ENCODE data around the gene BRPF3. TPM values are rescaled to one million over a fixed set of nuclear protein-coding genes. Genes with fewer than 3 reads are reported as not detected.

BRPF3 gene
- total RNA-seq, 1 donor from 2014 or later, result 36.2 TPM

GRCh38 chr6:36235862-36236261 is 39.3 kb downstream of the BRPF3 start:
- peaks cover 2% of the 10 kb centered on the region for H3K4me1 Mint-ChIP-seq (ENCODE audit: low read depth, unreplicated experiment)
- no peaks in the 10 kb centered on the region for H3K9me3 Mint-ChIP-seq (ENCODE audit: unreplicated experiment)
- H3K27ac Mint-ChIP-seq (ENCODE audit: unreplicated experiment), result no peak overlapping the region
- H3K36me3 Mint-ChIP-seq (ENCODE audit: unreplicated experiment), result peaks cover 21% of the 10 kb centered on the region
- no peak for TF ChIP-seq CTCF (IDR thresholded peaks at IDR 0.05; ENCODE audit: partially characterized antibody, unreplicated experiment)
- H3K27me3 Mint-ChIP-seq (ENCODE audit: unreplicated experiment), result peaks cover 2% of the 10 kb centered on the region
- DNase-seq, result no peak
- H3K4me3 Mint-ChIP-seq (ENCODE audit: unreplicated experiment), result no peak overlapping the region

GRCh38 chr6:36239774-36240173 is 43.2 kb downstream of the BRPF3 start:
- Mint-ChIP-seq H3K9me3 (ENCODE audit: unreplicated experiment) (no peaks in the 10 kb centered on the region), H3K36me3 (ENCODE audit: unreplicated experiment) (peaks cover 21% of the 10 kb centered on the region), H3K27ac (ENCODE audit: unreplicated experiment) (no peak overlapping the region), H3K27me3 (ENCODE audit: unreplicated experiment) (peaks cover 5% of the 10 kb centered on the region), H3K4me1 (ENCODE audit: low read depth, unreplicated experiment) (peaks cover 7% of the 10 kb centered on the region), H3K4me3 (ENCODE audit: unreplicated experiment) (no peak overlapping the region)
- no peak for DNase-seq
- no peak for TF ChIP-seq CTCF (IDR thresholded peaks at IDR 0.05; ENCODE audit: partially characterized antibody, unreplicated experiment)

GRCh38 chr6:36241728-36242127 is 45.2 kb downstream of the BRPF3 start:
- Mint-ChIP-seq H3K27me3 (ENCODE audit: unreplicated experiment) (peaks cover 3% of the 10 kb centered on the region), H3K36me3 (ENCODE audit: unreplicated experiment) (peaks cover 16% of the 10 kb centered on the region), H3K9me3 (ENCODE audit: unreplicated experiment) (no peaks in the 10 kb centered on the region), H3K4me1 (ENCODE audit: low read depth, unreplicated experiment) (peaks cover 7% of the 10 kb centered on the region), H3K4me3 (ENCODE audit: unreplicated experiment) (no peak overlapping the region), H3K27ac (ENCODE audit: unreplicated experiment) (no peak overlapping the region)
- TF ChIP-seq CTCF (IDR thresholded peaks at IDR 0.05; ENCODE audit: partially characterized antibody, unreplicated experiment), result no peak
- no peak for DNase-seq

GRCh38 chr6:36242161-36242560 is 45.6 kb downstream of the BRPF3 start:
- peaks cover 7% of the 10 kb centered on the region for H3K4me1 Mint-ChIP-seq (ENCODE audit: low read depth, unreplicated experiment)
- H3K27ac Mint-ChIP-seq (ENCODE audit: unreplicated experiment), result no peak overlapping the region
- no peak overlapping the region for H3K4me3 Mint-ChIP-seq (ENCODE audit: unreplicated experiment)
- H3K9me3 Mint-ChIP-seq (ENCODE audit: unreplicated experiment), result peaks cover 3% of the 10 kb centered on the region
- TF ChIP-seq CTCF (IDR thresholded peaks at IDR 0.05; ENCODE audit: partially characterized antibody, unreplicated experiment), result no peak
- peaks cover 13% of the 10 kb centered on the region for H3K36me3 Mint-ChIP-seq (ENCODE audit: unreplicated experiment)
- peaks cover 3% of the 10 kb centered on the region for H3K27me3 Mint-ChIP-seq (ENCODE audit: unreplicated experiment)
- DNase-seq, result no peak

GRCh38 chr6:36242626-36243025 is 46.1 kb downstream of the BRPF3 start:
- no peak overlapping the region for H3K4me3 Mint-ChIP-seq (ENCODE audit: unreplicated experiment)
- H3K36me3 Mint-ChIP-seq (ENCODE audit: unreplicated experiment), result peaks cover 13% of the 10 kb centered on the region
- TF ChIP-seq CTCF (IDR thresholded peaks at IDR 0.05; ENCODE audit: partially characterized antibody, unreplicated experiment), result no peak
- no peak overlapping the region for H3K27ac Mint-ChIP-seq (ENCODE audit: unreplicated experiment)
- no peak for DNase-seq
- H3K27me3 Mint-ChIP-seq (ENCODE audit: unreplicated experiment), result peaks cover 3% of the 10 kb centered on the region
- peaks cover 7% of the 10 kb centered on the region for H3K4me1 Mint-ChIP-seq (ENCODE audit: low read depth, unreplicated experiment)
- H3K9me3 Mint-ChIP-seq (ENCODE audit: unreplicated experiment), result peaks cover 3% of the 10 kb centered on the region
